ENCODE measurements around the gene ZNF777. TPM values are rescaled to one million over a fixed set of nuclear protein-coding genes. Genes with fewer than 3 reads are reported as not detected.

ZNF777 gene
- total and polyA plus RNA-seq, 2 of the 4 experiments (the other 2 are of a cell fraction) = 3.2 to 6.5 TPM

- no peak overlapping the region for H3K56ac ChIP-seq (ENCODE audit: extremely low read depth, insufficient read depth, low read length)
- TF ChIP-seq CTCF (conservative IDR thresholded peaks at IDR 0.05; ENCODE audit: low read depth, low read length) (peak; percentile 85), POLR2A (IDR thresholded peaks at IDR 0.05; ENCODE audit: low read depth, low read length) (no peak), NFE2L2 (IDR thresholded peaks at IDR 0.05; ENCODE audit: low read depth, low read length) (no peak), RCOR1 (IDR thresholded peaks at IDR 0.05; ENCODE audit: insufficient replicate concordance, low read length) (no peak), RAD21 (IDR thresholded peaks at IDR 0.05; ENCODE audit: low read length) (peak; percentile 32; the same call in 1 of the 2 replicates), SMC3 (IDR thresholded peaks at IDR 0.05; ENCODE audit: low read depth, low read length) (peak; percentile 46)
- H3K4me2 ChIP-seq (ENCODE audit: low read depth, low read length) = peak overlapping the region; percentile 5; the same call in 1 of the 2 replicates
- no peaks in the 10 kb centered on the region for H3K79me1 ChIP-seq (ENCODE audit: low read depth in 1 of 2, low read length in 2 of 2)
- H3K4me1 ChIP-seq (ENCODE audit: control insufficient read depth, insufficient read depth, low read length) = no peaks in the 10 kb centered on the region
- H3K18ac ChIP-seq (ENCODE audit: low read depth, low read length) = no peak overlapping the region
- no peak overlapping the region for H2BK20ac ChIP-seq (ENCODE audit: low read depth, low read length)
- H2AK5ac ChIP-seq (ENCODE audit: low read depth, low read length) = no peak overlapping the region
- H3K9ac ChIP-seq (ENCODE audit: low read depth, low read length) = no peak overlapping the region
- peaks cover 1% of the 10 kb centered on the region; the same call in 1 of the 2 replicates for H3K36me3 ChIP-seq (ENCODE audit: control insufficient read depth, insufficient read depth, low read length)
- 11% methylated on average over 24 of the region's 68 CpGs; no CpG with 5 or more reads in 1 of the 2 experiments for WGBS, 2 experiments (ENCODE audit: extremely low coverage in 2 of 2, insufficient read length in 1 of 2)
- H3K9me1 ChIP-seq (ENCODE audit: insufficient read depth, low read length) = no peaks in the 10 kb centered on the region; the same call in 1 of the 2 replicates
- peak; percentile 98 for ATAC-seq (ENCODE audit: low read depth)
- H4K20me1 ChIP-seq (ENCODE audit: insufficient read depth, low read length) = no peaks in the 10 kb centered on the region
- no peaks in the 10 kb centered on the region for H3K27me3 ChIP-seq (ENCODE audit: control insufficient read depth, insufficient read depth, low read length)
- in situ Hi-C loops (cut with MboI; ENCODE audit: low sequenced_read_pairs) = no loop called here
- no peaks in the 10 kb centered on the region for H3K9me3 ChIP-seq (ENCODE audit: control insufficient read depth, insufficient read depth, low read length)
- H2AK9ac ChIP-seq (replicated peaks; ENCODE audit: low read depth, low read length, poor library complexity) = peak overlapping the region; percentile 7
- H2BK5ac ChIP-seq (ENCODE audit: low read depth, low read length, poor library complexity, severe bottlenecking) = no peak overlapping the region
- intact Hi-C loops (cut with micrococcal nuclease) = loop anchor here (5.0 to 10.0 kb wide), 2 partner anchors 110 to 202 kb away; no protein-coding TSS in a partner anchor
- no peak overlapping the region for H3K4ac ChIP-seq (ENCODE audit: low read depth, low read length)
- H3K4me3 ChIP-seq (ENCODE audit: insufficient read depth, low read depth, low read length) = peak overlapping the region; percentile 31
- H4K5ac ChIP-seq (ENCODE audit: low read depth, low read length) = peak overlapping the region; percentile 70; the same call in 1 of the 2 replicates
- peak overlapping the region; percentile 77 to 96; a peak in 2 of 4 replicates for H4K8ac ChIP-seq (ENCODE audit: low read depth in 2 of 2, low read length in 2 of 2)
- no peak overlapping the region for H3K27ac ChIP-seq (ENCODE audit: insufficient read depth, low read length)
- ChIA-PET POLR2A (ENCODE audit: unreplicated experiment) (no interaction called here), CTCF (interaction anchor here (0.9 to 1.5 kb wide), 2 partner anchors 11 to 18 kb away, joined by 3 read pairs; no protein-coding TSS in a partner anchor)
- no peak overlapping the region for H2BK120ac ChIP-seq (ENCODE audit: low read depth, low read length)
- DNase-seq = peak; percentile 53
- H2BK15ac ChIP-seq (ENCODE audit: low read depth, low read length) = no peak overlapping the region
- no peak overlapping the region for H3K23ac ChIP-seq (ENCODE audit: low read depth, low read length)
- no peak overlapping the region for H3K14ac ChIP-seq (replicated peaks; ENCODE audit: low read depth, low read length)
- dilution Hi-C loops (cut with HindIII; ENCODE audit: low sequenced_read_pairs, unreplicated experiment) = no loop called here
- BruUV-seq (replicated peaks) = no TSS peak
- no peak overlapping the region for H4K91ac ChIP-seq (ENCODE audit: insufficient read depth, low read depth, low read length)
- H2AFZ ChIP-seq (replicated peaks; ENCODE audit: low read length, poor library complexity) = peak overlapping the region; percentile 98
These were observed 38.5 kb downstream of the ZNF777 start for GRCh38 chr7:149422162-149422913.

All from IMR-90 (cell line).